Vagina (tissue), 2 donors: Measurements from ENCODE around the gene UBE3A. TPM values are rescaled to one million over a fixed set of nuclear protein-coding genes. Genes with fewer than 3 reads are reported as not detected.

Source experiments
- DNase-seq, 2 donors: peaks; one replicate each; pipeline ENCODE4 v3.0.0-alpha.2; 2017; ENCODE audit errors: extremely low spot score in 2 of 2
- H3K27ac ChIP-seq: fragments of 200-600 bp; sonication (generic); one replicate; pipeline ENCODE4 v1.5.1; 2019
- H3K27me3 ChIP-seq: fragments of 200-600 bp; sonication (generic); one replicate; pipeline ENCODE4 v1.5.1; 2019
- H3K36me3 ChIP-seq, 2 donors: fragments of 200-600 bp; sonication (generic); one replicate each; pipeline ENCODE4 v1.5.1; 2017 to 2019
- H3K4me1 ChIP-seq: fragments of 200-600 bp; sonication (generic); one replicate; pipeline ENCODE4 v1.5.1; 2019
- H3K4me3 ChIP-seq, 2 donors: fragments of 200-600 bp; sonication (generic); 1 replicate in 1 of 2; 2 replicates in 1 of 2; pipeline ENCODE4 v1.5.1; 2016 to 2019
- H3K9me3 ChIP-seq: fragments of 200-600 bp; sonication (generic); one replicate; pipeline ENCODE4 v1.5.1; 2019
- POLR2A ChIP-seq, 2 donors: fragments of 450-650 bp; IDR thresholded peaks; one replicate each; pipeline ENCODE4 v1.6.1; 2017; ENCODE audit warnings: antibody characterized with exemption in 2 of 2, mild to moderate bottlenecking in 2 of 2, moderate library complexity in 2 of 2
- POLR2AphosphoS5 ChIP-seq, 2 donors: sonication (generic); formaldehyde crosslinking; IDR thresholded peaks; one replicate each; pipeline ENCODE4 v1.9.0; 2017; ENCODE audit warnings: antibody characterized with exemption in 2 of 2, mild to moderate bottlenecking in 2 of 2, low read depth in 1 of 2; ENCODE audit not compliant: insufficient read depth in 1 of 2
- intact Hi-C: fragments of 100-400 bp; cut with DNase I; formaldehyde crosslinking; loops from one replicate; pipeline ENCODE4 v1.15.1; 2023
- total RNA-seq: library from RNA; depleted of rRNA; stranded (reverse); fragments of >200 nt; gene quantifications from one replicate; pipeline ENCODE4 v1.2.3, GENCODE V29; 2016
- TF ChIP-seq, protein P1 (sequence below), 3 experiments: fragments of 450-650 bp in 2 of 3; fragments of 200-600 bp in 1 of 3; sonication (generic) in 1 of 3; IDR thresholded peaks; one replicate each; pipeline ENCODE4 v1.5.1; 2017 to 2019; ENCODE audit warnings: antibody characterized with exemption in 3 of 3, mild to moderate bottlenecking in 2 of 3, moderate library complexity in 2 of 3

UBE3A gene
- total RNA-seq, 1 donor from 2014 or later: 71.9 TPM

DNA sequence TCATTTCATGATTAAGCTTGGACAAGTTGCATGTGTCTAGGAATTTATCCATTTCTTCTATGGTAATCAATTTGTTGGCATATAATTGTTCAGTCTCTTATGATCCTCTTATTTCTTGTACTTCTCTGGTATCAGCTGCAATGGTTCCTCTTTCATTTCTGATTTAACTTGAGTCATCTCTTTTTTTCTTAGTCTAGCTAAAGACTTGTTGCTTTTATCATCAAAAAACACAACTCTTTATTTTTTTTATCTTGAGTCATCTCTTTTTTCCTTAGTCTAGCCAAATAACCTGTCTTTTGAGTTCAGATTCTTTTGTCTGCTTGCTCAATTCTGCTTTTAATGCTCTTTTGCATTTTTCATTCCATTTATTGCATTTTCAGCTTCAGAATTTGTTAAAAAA lies 37.3 kb downstream of the UBE3A start:
- TF ChIP-seq POLR2AphosphoS5 (IDR thresholded peaks at IDR 0.05; ENCODE audit: insufficient read depth in 1 of 2, low read depth in 1 of 2) (no peak), POLR2A (IDR thresholded peaks at IDR 0.05) (no peak)
- TF ChIP-seq, protein P1, sequence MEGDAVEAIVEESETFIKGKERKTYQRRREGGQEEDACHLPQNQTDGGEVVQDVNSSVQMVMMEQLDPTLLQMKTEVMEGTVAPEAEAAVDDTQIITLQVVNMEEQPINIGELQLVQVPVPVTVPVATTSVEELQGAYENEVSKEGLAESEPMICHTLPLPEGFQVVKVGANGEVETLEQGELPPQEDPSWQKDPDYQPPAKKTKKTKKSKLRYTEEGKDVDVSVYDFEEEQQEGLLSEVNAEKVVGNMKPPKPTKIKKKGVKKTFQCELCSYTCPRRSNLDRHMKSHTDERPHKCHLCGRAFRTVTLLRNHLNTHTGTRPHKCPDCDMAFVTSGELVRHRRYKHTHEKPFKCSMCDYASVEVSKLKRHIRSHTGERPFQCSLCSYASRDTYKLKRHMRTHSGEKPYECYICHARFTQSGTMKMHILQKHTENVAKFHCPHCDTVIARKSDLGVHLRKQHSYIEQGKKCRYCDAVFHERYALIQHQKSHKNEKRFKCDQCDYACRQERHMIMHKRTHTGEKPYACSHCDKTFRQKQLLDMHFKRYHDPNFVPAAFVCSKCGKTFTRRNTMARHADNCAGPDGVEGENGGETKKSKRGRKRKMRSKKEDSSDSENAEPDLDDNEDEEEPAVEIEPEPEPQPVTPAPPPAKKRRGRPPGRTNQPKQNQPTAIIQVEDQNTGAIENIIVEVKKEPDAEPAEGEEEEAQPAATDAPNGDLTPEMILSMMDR (IDR thresholded peaks at IDR 0.05): no peak
- intact Hi-C loops: no loop called here
- H3K27ac ChIP-seq: no peak overlapping the region
- peaks cover 0 to 38% of the 10 kb centered on the region in 2 donors for H3K36me3 ChIP-seq
- no peaks in the 10 kb centered on the region for H3K4me1 ChIP-seq
- peaks cover 9% of the 10 kb centered on the region for H3K9me3 ChIP-seq
- no peak for DNase-seq
- H3K4me3 ChIP-seq: no peak overlapping the region
- H3K27me3 ChIP-seq: no peaks in the 10 kb centered on the region

DNA sequence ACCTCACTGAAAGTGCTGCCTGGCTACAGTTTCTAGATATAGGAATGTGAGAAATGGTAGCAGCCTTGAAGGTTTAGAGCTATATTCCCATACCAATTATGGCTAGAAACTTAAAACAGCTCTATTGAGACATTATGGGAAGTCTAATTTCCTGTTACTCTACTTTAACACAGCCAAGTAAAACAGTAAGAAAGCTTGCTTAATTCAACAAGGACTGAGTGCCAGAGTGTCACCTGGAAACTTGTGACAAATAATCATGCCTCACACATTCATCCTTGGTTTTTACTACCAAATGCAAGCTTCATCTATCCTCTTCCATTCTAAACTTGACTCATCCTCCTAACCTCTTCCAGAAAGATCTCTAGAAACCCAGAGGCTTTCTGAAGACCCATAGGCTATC lies 41.7 kb downstream of the UBE3A start:
- Histone ChIP-seq H3K4me3 (no peak overlapping the region), H3K27ac (no peak overlapping the region)
- intact Hi-C loops: no loop called here

DNA sequence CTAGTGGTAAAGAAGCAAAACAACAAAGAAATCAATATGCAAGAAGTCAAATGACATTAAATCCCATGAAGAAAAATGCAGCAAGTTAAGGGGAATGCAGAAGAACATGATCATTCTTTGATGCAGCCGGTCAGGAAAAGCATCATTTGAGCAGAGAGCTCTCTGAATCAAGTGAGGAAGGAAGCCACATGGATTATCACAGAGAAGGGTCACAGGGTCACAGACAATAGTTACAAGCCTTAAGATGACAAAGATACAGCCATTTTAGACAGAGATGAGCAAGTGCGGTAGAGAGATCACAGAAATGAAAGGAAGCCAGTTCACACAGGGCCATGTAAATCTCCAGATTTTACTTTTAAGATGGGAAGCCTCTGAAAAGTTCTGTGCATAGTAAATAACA lies 43.9 kb downstream of the UBE3A start:
- intact Hi-C loops: no loop called here
- Histone ChIP-seq H3K27ac (no peak overlapping the region), H3K4me1 (peaks cover 11% of the 10 kb centered on the region), H3K4me3 (no peak overlapping the region), H3K27me3 (no peaks in the 10 kb centered on the region), H3K9me3 (no peaks in the 10 kb centered on the region), H3K36me3 (peaks cover 0 to 4% of the 10 kb centered on the region in 2 donors)
- DNase-seq: no peak
- TF ChIP-seq POLR2AphosphoS5 (IDR thresholded peaks at IDR 0.05; ENCODE audit: insufficient read depth in 1 of 2, low read depth in 1 of 2) (no peak), POLR2A (IDR thresholded peaks at IDR 0.05) (no peak)
- TF ChIP-seq, protein P1 (IDR thresholded peaks at IDR 0.05): no peak

More for the DNA sequence above, 41.7 kb downstream of the UBE3A start:
- H3K9me3 ChIP-seq: peaks cover 5% of the 10 kb centered on the region
- DNase-seq: no peak
- H3K4me1 ChIP-seq: peaks cover under 1% of the 10 kb centered on the region
- peaks cover 0 to 10% of the 10 kb centered on the region in 2 donors for H3K36me3 ChIP-seq
- TF ChIP-seq POLR2A (IDR thresholded peaks at IDR 0.05) (no peak), POLR2AphosphoS5 (IDR thresholded peaks at IDR 0.05; ENCODE audit: insufficient read depth in 1 of 2, low read depth in 1 of 2) (peak in 1 of 2 donors; percentile 33)
- TF ChIP-seq, protein P1 (IDR thresholded peaks at IDR 0.05): no peak
- no peaks in the 10 kb centered on the region for H3K27me3 ChIP-seq

DNA sequence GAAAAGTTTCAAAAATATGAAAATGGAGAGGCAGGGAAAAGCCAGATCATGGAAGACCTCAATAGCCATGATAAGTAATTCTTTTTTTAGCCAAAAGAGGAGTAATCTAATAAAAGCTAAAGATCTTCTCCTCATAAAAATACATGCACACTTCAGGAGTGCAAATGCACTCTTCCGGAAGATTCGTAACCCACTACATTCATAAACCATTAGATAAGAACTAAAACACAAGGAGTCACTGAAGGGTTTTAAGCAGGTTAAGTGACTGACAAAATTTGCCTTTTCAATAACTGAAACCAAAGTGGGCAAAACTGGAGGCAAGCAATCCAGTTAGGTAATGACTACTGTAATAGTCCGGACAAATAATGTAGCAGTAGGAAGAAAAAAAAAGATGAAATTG lies 46.0 kb downstream of the UBE3A start:
- no peaks in the 10 kb centered on the region for H3K27me3 ChIP-seq
- DNase-seq: no peak
- H3K4me3 ChIP-seq: no peak overlapping the region
- H3K36me3 ChIP-seq: peaks cover 0 to 4% of the 10 kb centered on the region in 2 donors
- H3K9me3 ChIP-seq: no peaks in the 10 kb centered on the region
- no peak overlapping the region for H3K27ac ChIP-seq
- TF ChIP-seq, protein P1 (IDR thresholded peaks at IDR 0.05): no peak
- TF ChIP-seq POLR2A (IDR thresholded peaks at IDR 0.05): no peak
- peaks cover 11% of the 10 kb centered on the region for H3K4me1 ChIP-seq
- intact Hi-C loops: no loop called here

DNA sequence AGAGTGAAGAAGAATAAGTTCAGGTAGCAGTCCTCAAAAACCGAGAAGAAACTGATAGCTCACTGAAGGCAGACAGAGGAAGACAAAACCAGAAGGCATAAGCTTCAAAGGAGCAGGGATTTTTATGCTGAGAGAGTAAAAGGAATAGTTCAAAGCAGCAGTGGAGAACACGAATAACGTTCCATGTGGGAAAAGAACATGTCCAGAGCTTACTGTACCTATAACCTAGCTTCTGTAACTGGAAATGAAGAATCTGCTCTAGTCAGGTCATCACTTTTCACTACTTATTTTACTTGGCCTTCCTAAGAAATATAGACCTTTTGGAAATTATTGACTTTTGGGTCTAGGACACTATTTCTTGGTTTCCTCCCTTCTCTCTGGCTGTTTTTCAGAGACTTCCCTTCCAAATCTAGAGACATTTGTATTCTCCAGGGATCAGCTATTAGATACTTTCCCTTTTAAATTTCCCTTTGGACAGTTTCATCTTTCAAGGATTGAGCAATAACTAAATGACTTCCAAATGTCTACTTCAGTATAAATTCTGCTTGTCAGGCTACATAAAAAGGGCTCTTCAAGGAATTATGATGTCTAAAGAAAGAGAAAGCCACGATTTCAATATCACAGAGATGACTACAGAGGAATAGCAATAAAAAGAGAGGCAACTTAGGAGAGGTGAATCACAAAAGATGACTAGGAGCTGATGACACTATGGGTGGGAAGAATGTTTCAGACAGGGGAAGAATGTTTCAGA lies 46.7 kb downstream of the UBE3A start:
- TF ChIP-seq, protein P1 (IDR thresholded peaks at IDR 0.05): no peak
- TF ChIP-seq POLR2AphosphoS5 (IDR thresholded peaks at IDR 0.05; ENCODE audit: insufficient read depth in 1 of 2, low read depth in 1 of 2): peak; percentile 44 to 50
- Histone ChIP-seq H3K9me3 (no peaks in the 10 kb centered on the region), H3K4me1 (peaks cover 11% of the 10 kb centered on the region), H3K27me3 (no peaks in the 10 kb centered on the region), H3K27ac (no peak overlapping the region), H3K4me3 (no peak overlapping the region), H3K36me3 (peaks cover 0 to 4% of the 10 kb centered on the region in 2 donors)
- DNase-seq: no peak
- intact Hi-C loops: no loop called here
